Muscle of leg (tissue), 11 donors: Measurements from ENCODE around the gene HSPB9. TPM values are rescaled to one million over a fixed set of nuclear protein-coding genes. Genes with fewer than 3 reads are reported as not detected.

Source experiments
- DNase-seq: peaks from one replicate; pipeline ENCODE4 v3.0.0; 2013
- H3K27ac ChIP-seq: one replicate; pipeline ENCODE4 v1.5.1; 2013; ENCODE audit warnings: mild to moderate bottlenecking, low read length, control low read depth
- H3K27me3 ChIP-seq: one replicate; pipeline ENCODE4 v1.6.1; 2013; ENCODE audit warnings: low read length; ENCODE audit not compliant: control insufficient read depth, insufficient read depth
- H3K36me3 ChIP-seq: one replicate; pipeline ENCODE4 v1.6.1; 2013; ENCODE audit warnings: low read length; ENCODE audit not compliant: control insufficient read depth, insufficient read depth
- H3K4me1 ChIP-seq: one replicate; pipeline ENCODE4 v1.6.1; 2013; ENCODE audit warnings: low read length; ENCODE audit not compliant: control insufficient read depth, insufficient read depth
- H3K4me3 ChIP-seq: one replicate; pipeline ENCODE4 v1.5.1; 2013; ENCODE audit warnings: low read length, control low read depth
- H3K9me3 ChIP-seq: replicated peaks from 2 replicates; pipeline ENCODE4 v1.6.1; 2013; ENCODE audit warnings: low read depth, low read length; ENCODE audit not compliant: control insufficient read depth
- WGBS: methylation state at CpG from one replicate; pipeline ENCODE4 v1.1.5; 2013; ENCODE audit warnings: missing lambda C conversion rate; ENCODE audit not compliant: insufficient coverage; 5-methylcytosine and 5-hydroxymethylcytosine counted together
- polyA plus RNA-seq, 8 donors: library from polyadenylated mRNA; unstranded; fragments of 120-200 nt; gene quantifications; one replicate each; pipeline versions ENCODE4 v1.2.1 to v1.2.3, GENCODE V29; 2013; ENCODE audit warnings: inconsistent platforms in 1 of 8, low replicate concordance in 1 of 8; ENCODE audit not compliant: insufficient read length in 8 of 8, insufficient read depth in 1 of 8
- total RNA-seq: library from RNA; stranded (reverse); fragments of 120-200 nt; gene quantifications from one replicate; pipeline ENCODE4 v1.2.4, GENCODE V29; 2013

The HSPB9 gene
- total and polyA plus RNA-seq, 9 donors = 0.11 to 0.41 (median 0.19) TPM

- Histone ChIP-seq H3K27ac (no peak overlapping the region), H3K4me1 (peaks cover 28% of the 10 kb centered on the region), H3K36me3 (peaks cover 54% of the 10 kb centered on the region), H3K27me3 (no peaks in the 10 kb centered on the region), H3K9me3 (no peaks in the 10 kb centered on the region), H3K4me3 (peak overlapping the region; percentile 50)
- no peak for DNase-seq
- 40% methylated on average over 3 of the region's 7 CpGs for WGBS
Observed at GRCh38 chr17:42120161-42120769, 2.3 kb upstream of the HSPB9 start.

DNA sequence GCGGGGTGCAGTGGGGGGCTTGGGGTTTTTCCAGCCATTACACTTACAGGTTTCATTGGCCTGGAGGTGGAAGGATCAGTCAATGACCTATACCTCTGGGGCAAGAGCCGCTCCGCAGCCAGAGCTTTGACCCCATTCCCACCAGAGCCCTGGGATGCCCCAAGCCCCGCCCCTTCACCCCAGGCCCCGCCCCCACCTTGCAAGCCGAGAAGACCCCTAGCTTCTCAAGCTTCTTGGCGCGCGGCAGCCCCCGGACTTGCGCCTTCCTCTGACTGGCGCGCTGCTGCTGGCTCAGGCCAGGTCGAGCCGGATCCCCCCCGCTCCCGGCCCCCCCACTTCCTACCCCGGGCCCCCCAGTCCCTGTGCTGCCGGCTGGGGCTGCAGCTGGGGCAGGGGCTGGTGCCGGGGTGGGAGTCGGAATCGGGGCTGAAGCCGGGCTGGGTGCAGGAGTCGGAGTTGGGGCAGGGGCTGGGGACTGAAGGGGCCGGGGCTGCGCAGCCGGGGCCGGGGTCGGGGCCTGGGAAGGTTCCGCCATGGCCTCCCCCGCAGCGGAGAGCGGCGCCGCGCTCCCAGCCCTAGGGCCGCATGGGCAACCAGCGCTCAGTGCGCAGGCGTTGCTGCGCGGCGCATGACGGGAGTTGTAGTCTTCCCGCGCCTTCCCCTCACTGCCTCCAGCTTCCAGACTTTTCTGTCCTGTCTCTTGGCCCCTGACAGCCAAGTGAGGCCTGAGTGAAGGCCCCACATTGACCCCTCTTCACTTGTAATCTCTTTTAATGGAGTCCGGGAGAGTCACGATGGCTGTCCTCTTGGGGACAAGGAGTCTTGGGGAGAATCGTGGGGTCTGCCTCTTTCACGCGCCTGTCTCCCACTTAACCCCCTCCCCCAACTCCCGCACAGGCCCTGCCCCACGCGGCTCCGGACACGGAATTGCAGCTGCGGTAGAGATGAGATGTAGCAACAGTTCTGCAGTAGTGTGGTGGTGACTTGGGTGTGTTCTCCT lies 1.5 kb upstream of the HSPB9 start, which contains the start of gene KAT2A:
KAT2A (minus strand) TSS at position 598 of the 1,000 bp plus-strand sequence; CDS start at position 535, 63 bp downstream.
- under 1% methylated on average over 26 of the region's 57 CpGs for WGBS
- Histone ChIP-seq H3K27ac (peak within 1 kb of the TSS; percentile 32), H3K36me3 (peaks cover 54% of the 10 kb centered on the region)

GRCh38 chr17:42124256-42124655 lies 1.7 kb downstream of the HSPB9 start:
- no peak overlapping the region for H3K4me3 ChIP-seq
- no peaks in the 10 kb centered on the region for H3K27me3 ChIP-seq
- DNase-seq = no peak
- H3K4me1 ChIP-seq = peaks cover 23% of the 10 kb centered on the region
- 69% methylated on average over 1 of the region's 3 CpGs for WGBS
- no peak overlapping the region for H3K27ac ChIP-seq
- no peaks in the 10 kb centered on the region for H3K9me3 ChIP-seq
- peaks cover 51% of the 10 kb centered on the region for H3K36me3 ChIP-seq

More for the DNA sequence above, 1.5 kb upstream of the HSPB9 start, which contains the start of gene KAT2A:
- DNase-seq = peak; percentile 94
- Histone ChIP-seq H3K27me3 (no peaks in the 10 kb centered on the region), H3K9me3 (no peaks in the 10 kb centered on the region), H3K4me3 (peak within 1 kb of the TSS; percentile 50), H3K4me1 (peaks cover 28% of the 10 kb centered on the region)

- Histone ChIP-seq H3K36me3 (peaks cover 58% of the 10 kb centered on the region), H3K27me3 (no peaks in the 10 kb centered on the region), H3K4me1 (peaks cover 21% of the 10 kb centered on the region), H3K4me3 (no peak overlapping the region), H3K27ac (no peak overlapping the region), H3K9me3 (no peaks in the 10 kb centered on the region)
- 79% methylated on average over 10 of the region's 12 CpGs for WGBS
- DNase-seq = no peak
Observed at GRCh38 chr17:42125565-42125964, 3.0 kb downstream of the HSPB9 start.

- peaks cover 21% of the 10 kb centered on the region for H3K4me1 ChIP-seq
- H3K27ac ChIP-seq = no peak overlapping the region
- WGBS = 83% methylated on average over 3 of the region's 3 CpGs
- H3K36me3 ChIP-seq = peaks cover 60% of the 10 kb centered on the region
- H3K9me3 ChIP-seq = no peaks in the 10 kb centered on the region
- H3K27me3 ChIP-seq = no peaks in the 10 kb centered on the region
- no peak for DNase-seq
- no peak overlapping the region for H3K4me3 ChIP-seq
Observed at GRCh38 chr17:42126836-42127235, 4.2 kb downstream of the HSPB9 start.

GRCh38 chr17:42127414-42127813 lies 4.8 kb downstream of the HSPB9 start:
- Histone ChIP-seq H3K4me1 (peaks cover 16% of the 10 kb centered on the region), H3K36me3 (peaks cover 60% of the 10 kb centered on the region), H3K4me3 (no peak overlapping the region), H3K9me3 (no peaks in the 10 kb centered on the region), H3K27ac (no peak overlapping the region), H3K27me3 (no peaks in the 10 kb centered on the region)
- 87% methylated on average over 3 of the region's 6 CpGs for WGBS
- DNase-seq = no peak

DNA sequence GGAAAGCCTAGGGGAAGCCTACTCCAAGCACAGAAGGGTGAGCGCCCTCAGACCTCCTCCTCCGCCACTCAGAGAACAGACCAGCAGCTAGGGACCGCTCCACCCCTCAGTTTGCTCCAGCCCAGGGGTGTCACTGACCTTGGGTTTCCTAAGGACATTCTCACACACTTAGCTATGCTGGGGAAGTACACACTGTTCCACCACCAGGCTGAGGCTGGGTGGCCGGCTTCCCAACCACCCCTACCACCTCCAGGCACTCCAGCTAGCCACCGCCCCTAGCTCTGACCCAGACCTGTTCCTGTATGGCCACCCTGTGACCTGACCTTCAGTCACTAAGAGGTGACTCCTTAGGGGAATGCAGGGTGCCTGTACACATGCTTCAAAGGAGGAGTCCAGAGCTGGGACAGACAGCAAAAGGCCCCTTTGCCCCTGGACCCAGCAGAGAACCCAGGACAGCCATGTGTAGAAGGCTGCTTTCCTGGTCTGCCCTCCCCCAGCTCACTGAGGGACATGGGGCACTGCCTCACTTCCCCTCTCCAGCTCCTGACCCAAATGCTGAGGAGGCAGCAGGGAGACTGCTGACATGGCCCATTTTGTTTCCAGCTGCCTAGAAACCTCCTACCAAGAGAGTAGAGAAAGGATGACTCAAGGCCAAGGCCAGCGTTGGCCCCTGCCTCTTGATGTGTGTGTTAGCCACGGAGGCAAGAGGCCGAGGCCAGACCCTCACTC lies 6.7 kb downstream of the HSPB9 start:
- no peak overlapping the region for H3K4me3 ChIP-seq
- H3K36me3 ChIP-seq = peaks cover 63% of the 10 kb centered on the region
- H3K4me1 ChIP-seq = peaks cover 26% of the 10 kb centered on the region
- no peaks in the 10 kb centered on the region for H3K9me3 ChIP-seq
- H3K27ac ChIP-seq = peak overlapping the region; percentile 42
- peak; percentile 72 for DNase-seq
- 89% methylated on average over 5 of the region's 8 CpGs for WGBS
- H3K27me3 ChIP-seq = no peaks in the 10 kb centered on the region

DNA sequence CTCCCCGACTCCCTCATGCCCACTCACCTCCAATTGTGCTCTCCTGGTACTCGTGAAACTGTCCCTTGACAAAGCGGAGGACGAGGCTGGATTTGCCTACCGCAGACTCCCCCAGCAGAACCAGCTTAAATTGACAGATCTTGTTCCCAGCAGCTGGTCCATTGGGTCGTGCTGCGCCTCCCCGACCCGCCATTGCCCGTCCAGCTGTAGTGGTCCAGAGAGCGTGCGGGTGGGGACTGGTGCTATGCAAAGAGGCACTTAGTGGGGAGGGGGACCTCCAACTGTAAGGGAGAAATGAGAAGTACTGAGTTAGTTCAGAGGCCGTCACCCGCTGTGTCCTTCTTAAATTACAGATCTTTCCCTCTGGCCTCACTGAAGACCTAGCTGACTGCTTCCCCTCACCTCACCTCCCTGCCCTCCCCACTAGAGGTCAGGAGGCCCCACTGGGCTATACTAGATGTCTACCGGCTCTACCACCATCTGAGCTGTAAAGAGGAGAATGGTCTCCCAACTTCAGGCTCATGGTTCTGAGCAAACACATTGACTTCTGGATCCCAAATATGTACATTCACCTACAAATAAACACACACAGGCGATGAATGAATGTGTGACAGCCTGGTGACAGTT lies 7.8 kb downstream of the HSPB9 start:
- no peak for DNase-seq
- WGBS = 87% methylated on average over 10 of the region's 16 CpGs
- peaks cover 53% of the 10 kb centered on the region for H3K36me3 ChIP-seq
- no peak overlapping the region for H3K4me3 ChIP-seq
- peaks cover 26% of the 10 kb centered on the region for H3K4me1 ChIP-seq
- no peaks in the 10 kb centered on the region for H3K9me3 ChIP-seq
- H3K27ac ChIP-seq = peak overlapping the region; percentile 16
- H3K27me3 ChIP-seq = no peaks in the 10 kb centered on the region

DNA sequence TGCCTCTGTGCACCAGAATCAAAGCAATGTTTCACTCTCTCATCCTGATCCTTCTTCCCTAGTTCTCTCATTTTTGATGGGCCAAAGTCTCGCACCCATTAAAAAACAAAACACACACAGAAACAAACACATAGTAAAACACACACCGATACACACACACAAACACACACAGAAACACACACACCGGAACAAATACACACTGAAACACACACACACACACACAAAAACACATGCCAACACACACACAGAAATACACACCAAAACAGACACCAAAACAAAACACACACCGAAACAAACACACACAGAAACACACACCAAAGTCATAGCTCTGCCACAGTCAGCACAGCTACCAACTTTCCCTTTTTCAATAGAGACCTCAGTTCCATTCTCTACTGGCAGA lies 8.6 kb downstream of the HSPB9 start:
- 93% methylated on average over 3 of the region's 4 CpGs for WGBS
- Histone ChIP-seq H3K4me3 (no peak overlapping the region), H3K36me3 (peaks cover 51% of the 10 kb centered on the region), H3K27ac (peak overlapping the region; percentile 59), H3K4me1 (peaks cover 27% of the 10 kb centered on the region), H3K27me3 (no peaks in the 10 kb centered on the region), H3K9me3 (no peaks in the 10 kb centered on the region)
- DNase-seq = no peak
